HG02678 (cell line): Measurements from ENCODE around the gene DLGAP4.

Experiments used
- ATAC-seq: cut with Tn5 transposase; IDR thresholded peaks from one replicate; pipeline ENCODE4 v1.9.1; 2021; ENCODE audit warnings: mild to moderate bottlenecking, moderate library complexity; ENCODE audit not compliant: unreplicated experiment

Gene DLGAP4

DNA sequence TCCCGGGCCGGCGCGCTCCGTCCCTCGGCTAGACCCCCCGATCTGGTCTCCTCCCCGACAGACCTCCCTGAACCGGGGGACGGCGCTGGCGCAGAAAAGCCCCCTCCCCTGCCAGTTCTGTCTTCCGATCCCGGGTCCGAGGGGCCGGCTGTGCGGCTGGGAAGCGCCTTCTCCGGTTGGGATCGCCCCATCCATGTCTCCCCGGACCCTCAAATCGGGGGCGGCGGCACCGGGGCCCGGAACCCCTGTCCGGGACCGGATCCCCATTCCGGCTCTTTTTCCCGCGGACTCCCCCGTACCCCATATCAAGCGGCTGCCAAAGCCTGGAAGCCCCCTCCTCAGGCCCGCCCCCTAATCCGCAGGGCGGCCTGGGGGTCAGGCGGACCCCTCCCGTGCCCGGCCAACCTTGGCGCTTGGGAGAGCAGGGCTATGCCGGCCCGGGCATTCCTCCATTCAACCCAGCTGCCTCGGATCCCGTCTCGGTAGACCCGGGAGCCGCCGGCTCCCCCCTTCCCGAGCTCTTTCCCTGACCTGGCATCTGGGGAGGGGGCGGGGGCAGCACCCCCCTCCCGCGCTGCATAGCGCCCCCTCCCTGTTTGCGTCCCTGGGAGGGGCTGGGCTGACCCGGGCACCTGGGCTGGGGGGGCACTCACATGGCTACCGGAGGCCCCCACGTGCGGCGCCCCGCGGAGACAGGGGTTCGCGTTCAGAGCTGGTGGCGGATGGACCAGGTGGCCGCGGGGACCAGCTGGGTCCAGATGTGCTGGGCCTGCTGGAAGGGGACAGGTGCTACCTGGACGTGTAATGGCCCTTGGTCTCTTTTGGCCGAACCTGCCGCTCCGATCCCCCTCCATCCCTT, 643 bp downstream of the DLGAP4 start:
- ATAC-seq, result no peak

DNA sequence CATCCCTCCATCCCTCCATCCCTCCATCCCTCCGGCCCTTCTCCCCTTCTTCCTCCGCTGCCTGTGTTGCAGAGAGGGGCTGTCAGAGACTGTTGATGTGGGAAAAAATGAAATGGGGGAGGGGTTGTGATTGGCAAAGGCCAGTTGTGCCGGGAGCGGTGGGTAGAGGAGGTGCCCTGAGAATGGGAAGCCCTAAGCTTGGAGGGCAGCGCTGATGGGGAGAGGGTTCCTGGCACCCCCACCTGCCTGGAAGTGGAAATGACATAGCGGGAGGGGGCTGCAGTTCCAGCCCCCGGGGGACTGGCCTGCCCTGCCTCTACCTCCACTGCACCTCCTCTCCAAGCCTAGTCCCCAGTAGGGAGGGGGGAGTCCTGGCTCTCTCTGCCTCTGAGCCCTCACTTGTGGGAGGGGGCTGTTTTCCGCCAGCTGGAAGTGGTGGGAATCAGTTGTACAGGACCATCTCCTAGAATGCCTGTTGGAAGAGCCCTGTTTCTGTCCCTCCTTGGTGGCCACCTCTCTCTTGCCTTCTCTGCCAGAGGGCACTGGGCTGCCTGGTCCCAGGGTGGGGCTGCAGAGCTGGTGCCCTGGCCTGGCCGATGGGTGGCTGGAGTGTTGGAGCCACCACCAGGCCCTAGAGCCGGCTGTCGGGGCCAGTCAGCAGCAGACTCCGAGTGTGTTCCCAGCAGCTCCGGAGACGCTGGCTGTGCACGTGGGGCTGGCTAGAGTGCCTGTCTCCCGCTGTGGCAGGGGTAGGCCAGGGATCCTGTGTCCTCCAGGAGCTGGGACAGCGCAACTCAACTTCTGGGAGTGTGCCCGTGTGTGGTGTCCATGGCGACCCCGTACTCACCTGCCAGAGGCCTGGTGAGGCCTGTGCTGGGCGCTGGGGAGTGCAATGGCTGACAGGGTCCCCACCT, 1.5 kb downstream of the DLGAP4 start:
- no peak for ATAC-seq

GRCh38 chr20:36308353-36308752, 2.2 kb downstream of the DLGAP4 start:
- ATAC-seq, result no peak

DNA sequence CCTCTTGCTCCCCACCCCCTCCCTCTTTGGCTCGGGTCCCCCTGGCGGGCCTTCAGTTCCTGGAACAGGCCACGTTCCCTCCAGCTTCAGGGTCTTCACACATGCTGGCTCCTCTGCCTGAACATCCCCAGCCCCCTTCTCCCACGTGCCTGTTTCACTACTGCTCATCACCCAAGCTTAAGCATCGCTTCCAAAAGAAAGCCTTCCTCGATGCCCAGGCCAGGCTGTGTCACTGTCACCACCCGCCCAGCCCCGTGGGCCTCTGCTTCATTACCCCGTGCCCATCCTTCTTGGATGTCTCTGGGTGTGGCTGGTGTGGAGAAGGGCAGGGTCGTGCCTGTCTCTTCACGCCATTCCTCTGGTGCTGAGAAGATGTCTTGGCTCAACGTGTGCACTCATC, 2.8 kb downstream of the DLGAP4 start:
- no peak for ATAC-seq

- ATAC-seq, result no peak
Measured at GRCh38 chr20:36309643-36310042, 3.5 kb downstream of the DLGAP4 start.

- no peak for ATAC-seq
Measured at GRCh38 chr20:36310215-36310981, 4.3 kb downstream of the DLGAP4 start.

GRCh38 chr20:36311141-36311853, 5.2 kb downstream of the DLGAP4 start:
- no peak for ATAC-seq

- ATAC-seq, result no peak
Measured at GRCh38 chr20:36311854-36312723, 6.0 kb downstream of the DLGAP4 start.

GRCh38 chr20:36312724-36313441, 6.7 kb downstream of the DLGAP4 start:
- ATAC-seq, result no peak

DNA sequence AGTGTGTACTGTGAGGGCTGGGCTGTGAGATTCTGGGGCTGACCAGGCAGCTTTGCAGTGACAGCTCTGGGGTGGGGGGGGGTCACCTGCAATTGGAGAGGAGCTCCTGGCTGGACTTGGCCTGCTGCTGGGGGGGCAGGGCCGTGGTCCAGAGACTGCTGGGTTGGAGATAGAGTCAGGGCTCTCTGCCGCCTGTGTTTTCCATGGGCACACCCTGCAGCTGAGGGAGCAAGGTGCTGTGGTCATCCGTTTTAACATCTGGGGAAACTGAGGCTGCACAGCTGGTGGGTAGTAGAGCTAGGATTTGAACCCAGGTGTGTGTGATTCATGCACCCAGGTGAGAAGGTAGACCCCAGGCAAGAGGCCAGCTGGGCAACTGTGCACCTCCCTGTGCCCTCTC, 7.3 kb downstream of the DLGAP4 start:
- ATAC-seq, result no peak

DNA sequence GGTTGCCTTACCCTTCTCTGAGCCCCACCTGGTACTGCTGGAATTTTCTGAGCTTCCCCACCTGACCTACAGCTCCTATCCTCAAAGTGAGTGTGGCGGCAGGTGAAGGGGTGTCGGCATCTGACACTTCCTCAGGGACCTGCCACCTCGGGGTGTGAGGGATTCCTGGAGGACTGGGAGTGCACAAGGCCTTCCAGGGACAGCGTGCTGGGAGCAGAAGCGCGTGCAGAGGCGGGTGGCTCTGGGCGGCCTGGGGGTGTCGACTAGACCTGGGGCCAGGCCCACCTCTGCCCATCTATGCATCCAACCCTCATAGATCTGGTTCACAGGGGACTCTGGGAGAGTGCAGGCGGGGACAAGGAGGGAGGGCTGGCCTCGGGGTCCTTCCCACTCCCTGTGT, 7.8 kb downstream of the DLGAP4 start:
- no peak for ATAC-seq

DNA sequence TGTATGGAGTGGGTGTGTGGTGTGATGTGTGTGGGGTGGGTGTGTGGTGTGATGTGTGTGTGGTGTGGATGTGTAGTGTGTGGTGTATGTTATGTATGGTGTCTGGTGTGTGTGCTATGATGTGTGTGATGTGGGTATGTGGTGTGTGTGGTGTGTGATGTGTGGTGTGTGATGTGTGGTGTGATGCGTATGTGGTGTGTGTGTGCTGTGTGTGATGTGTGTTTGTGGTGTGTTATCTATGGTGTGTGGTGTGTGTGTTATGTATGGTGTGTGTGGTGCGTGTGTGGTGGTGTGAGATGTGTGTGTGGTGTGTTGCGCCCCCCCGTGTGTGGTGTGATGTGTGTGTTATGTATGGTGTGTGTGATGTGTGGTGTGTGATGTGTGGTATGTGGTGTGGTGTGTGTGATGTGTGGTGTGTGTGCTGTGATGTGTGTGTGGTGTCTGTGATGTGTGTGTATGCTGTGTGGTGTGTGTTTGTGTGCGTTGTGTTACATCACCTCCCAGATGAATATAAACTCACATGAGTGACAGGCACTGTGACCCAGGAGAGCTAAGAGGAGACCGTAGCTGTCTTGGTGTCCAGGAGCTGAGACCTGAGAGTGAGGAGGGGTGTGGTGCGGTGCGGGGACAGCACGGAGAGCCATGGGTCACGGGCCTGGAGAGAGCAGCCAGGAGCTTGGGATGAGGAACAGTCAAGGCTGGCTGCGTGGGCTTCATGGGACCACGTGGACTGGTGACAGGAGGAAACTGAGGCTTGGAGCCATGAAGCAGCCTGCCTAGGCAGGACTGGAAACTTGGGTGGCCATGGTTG, 8.8 kb downstream of the DLGAP4 start:
- ATAC-seq, result no peak

GRCh38 chr20:36315545-36316351, 9.6 kb downstream of the DLGAP4 start:
- ATAC-seq, result no peak

DNA sequence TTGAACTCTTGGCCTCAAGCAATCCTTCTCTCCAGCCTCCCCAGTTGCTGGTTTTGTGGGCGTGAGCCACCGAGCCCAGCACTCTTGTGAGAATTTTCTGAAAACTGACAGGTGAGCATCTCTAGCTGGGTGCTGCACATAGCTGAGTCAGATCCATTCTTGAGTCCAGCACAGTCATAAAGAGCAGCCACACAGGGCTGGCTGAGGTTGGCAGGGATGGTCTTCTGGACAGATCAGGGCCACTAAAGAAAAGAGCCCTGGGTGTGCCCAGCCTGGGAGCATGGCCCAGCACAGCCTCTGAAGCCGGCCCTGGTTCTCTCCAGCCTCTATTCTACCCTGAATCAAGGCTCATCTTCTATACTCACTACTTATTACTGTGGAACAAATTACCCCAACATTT, 11.5 kb downstream of the DLGAP4 start:
- ATAC-seq, result no peak

- no peak for ATAC-seq
Measured at GRCh38 chr20:36318166-36318565, 12.0 kb downstream of the DLGAP4 start.

DNA sequence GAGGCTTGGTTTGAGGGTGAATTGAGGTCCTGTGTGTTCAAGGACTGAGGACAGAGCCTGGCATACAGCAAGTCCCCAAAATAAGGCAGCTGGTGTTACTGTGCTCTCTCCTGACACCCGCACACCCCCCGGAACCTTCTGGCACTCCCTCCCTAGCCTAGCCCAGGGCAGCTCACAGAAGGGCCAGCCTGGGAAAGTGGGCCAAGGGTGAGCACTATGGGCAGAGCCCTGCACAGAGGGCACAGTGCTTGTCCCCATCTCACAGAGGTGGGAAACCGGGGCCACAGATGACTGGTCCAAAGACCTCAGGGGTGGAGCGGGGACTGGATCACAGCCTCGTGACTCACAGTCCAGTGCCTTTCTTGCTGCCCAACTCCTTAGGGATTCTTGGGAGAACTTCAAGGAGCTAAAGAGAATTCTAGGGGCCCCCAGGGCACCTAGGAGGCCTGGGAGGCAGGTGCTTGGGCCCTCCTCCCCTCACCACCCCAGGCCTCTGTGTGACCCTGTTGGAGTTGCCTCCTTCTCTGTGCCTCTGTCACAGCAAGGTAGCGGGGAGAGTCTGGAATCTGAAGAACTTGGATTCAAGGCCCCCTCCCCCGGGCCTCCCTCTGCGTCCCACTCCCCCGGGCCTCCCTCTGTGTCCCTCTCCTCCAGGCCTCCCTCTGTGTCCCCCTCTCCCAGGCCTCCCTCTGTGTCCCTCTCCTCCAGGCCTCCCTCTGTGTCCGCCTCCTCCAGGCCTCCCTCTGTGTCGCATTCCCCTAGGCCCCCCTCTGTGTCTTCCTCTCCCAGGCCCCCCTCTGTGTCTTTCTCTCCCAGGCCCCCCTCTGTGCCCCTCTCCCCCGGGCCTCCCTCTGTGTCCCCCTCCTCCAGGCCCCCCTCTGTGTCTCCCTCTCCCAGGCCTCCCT, 13.5 kb downstream of the DLGAP4 start:
- ATAC-seq, result no peak
